Measurements from ENCODE around the gene GIPC1. TPM values are rescaled to one million over a fixed set of nuclear protein-coding genes. Genes with fewer than 3 reads are reported as not detected.

GIPC1 gene
- total RNA-seq, 1 experiment from 2014 or later = 98.7 TPM

- no peak overlapping the region for H3K27ac Mint-ChIP-seq (ENCODE audit: unreplicated experiment)
- ChIA-PET POLR2A (no interaction called here), CTCF (no interaction called here)
- H3K4me3 ChIP-seq (ENCODE audit: low read depth, low read length) = no peak overlapping the region
- BruUV-seq (replicated peaks) = no TSS peak
- peaks cover 6% of the 10 kb centered on the region for H3K36me3 ChIP-seq (ENCODE audit: control insufficient read depth, insufficient read depth, low read length)
- no peaks in the 10 kb centered on the region for H3K4me1 Mint-ChIP-seq (ENCODE audit: low read depth, unreplicated experiment)
- TF ChIP-seq, protein P1, sequence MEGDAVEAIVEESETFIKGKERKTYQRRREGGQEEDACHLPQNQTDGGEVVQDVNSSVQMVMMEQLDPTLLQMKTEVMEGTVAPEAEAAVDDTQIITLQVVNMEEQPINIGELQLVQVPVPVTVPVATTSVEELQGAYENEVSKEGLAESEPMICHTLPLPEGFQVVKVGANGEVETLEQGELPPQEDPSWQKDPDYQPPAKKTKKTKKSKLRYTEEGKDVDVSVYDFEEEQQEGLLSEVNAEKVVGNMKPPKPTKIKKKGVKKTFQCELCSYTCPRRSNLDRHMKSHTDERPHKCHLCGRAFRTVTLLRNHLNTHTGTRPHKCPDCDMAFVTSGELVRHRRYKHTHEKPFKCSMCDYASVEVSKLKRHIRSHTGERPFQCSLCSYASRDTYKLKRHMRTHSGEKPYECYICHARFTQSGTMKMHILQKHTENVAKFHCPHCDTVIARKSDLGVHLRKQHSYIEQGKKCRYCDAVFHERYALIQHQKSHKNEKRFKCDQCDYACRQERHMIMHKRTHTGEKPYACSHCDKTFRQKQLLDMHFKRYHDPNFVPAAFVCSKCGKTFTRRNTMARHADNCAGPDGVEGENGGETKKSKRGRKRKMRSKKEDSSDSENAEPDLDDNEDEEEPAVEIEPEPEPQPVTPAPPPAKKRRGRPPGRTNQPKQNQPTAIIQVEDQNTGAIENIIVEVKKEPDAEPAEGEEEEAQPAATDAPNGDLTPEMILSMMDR (IDR thresholded peaks at IDR 0.05; ENCODE audit: insufficient read depth in 1 of 2, low read depth in 1 of 2, low read length in 1 of 2, severe bottlenecking in 1 of 2, unreplicated experiment in 1 of 2) = no peak
- no peak overlapping the region for H3K4me3 Mint-ChIP-seq (ENCODE audit: unreplicated experiment)
- no peak for DNase-seq
- intact Hi-C loops (cut with micrococcal nuclease; ENCODE audit: unreplicated experiment) = no loop called here
- H3K9me3 ChIP-seq = no peaks in the 10 kb centered on the region
- H3K27me3 Mint-ChIP-seq (ENCODE audit: insufficient read depth, unreplicated experiment) = no peaks in the 10 kb centered on the region
- H3K27me3 ChIP-seq (replicated peaks; ENCODE audit: control insufficient read depth, insufficient read depth, low read length) = no peaks in the 10 kb centered on the region
- no peaks in the 10 kb centered on the region for H3K9me3 Mint-ChIP-seq (ENCODE audit: unreplicated experiment)
- H3K4me1 ChIP-seq = no peaks in the 10 kb centered on the region
- H3K36me3 Mint-ChIP-seq (ENCODE audit: insufficient read depth, unreplicated experiment) = peaks cover 39% of the 10 kb centered on the region
Measured at GRCh38 chr19:14441041-14441938, 54.6 kb downstream of the GIPC1 start.

GRCh38 chr19:14440049-14440448 lies 55.9 kb downstream of the GIPC1 start:
- CTCF ChIA-PET = interaction anchor here (1.3 kb wide), 1 partner anchor 32 kb away, joined by 3 read pairs; no protein-coding TSS in a partner anchor

DNA sequence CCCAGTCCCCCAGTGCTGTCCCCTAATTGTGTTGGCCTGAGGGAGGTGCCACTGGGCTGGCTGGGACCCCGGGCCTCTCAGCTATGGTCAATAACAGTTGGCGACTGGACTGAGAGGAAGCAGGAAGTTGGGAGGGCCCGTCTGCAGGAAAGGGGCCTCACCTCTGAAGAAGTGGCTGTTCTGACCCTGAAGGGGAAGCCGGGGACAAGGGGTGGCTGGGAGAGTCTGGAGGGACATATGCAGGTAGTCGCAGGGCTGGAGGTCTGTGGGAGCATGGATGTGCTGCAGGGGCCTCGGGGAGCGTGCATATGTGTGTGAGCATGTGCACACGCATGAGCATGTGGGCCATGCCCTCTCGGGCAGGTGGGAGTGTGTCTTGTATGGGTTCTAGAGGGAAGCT lies 56.9 kb downstream of the GIPC1 start:
- Histone ChIP-seq H3K4me3 (ENCODE audit: low read depth, low read length) (no peak overlapping the region), H3K36me3 (ENCODE audit: control insufficient read depth, insufficient read depth, low read length) (peaks cover 4% of the 10 kb centered on the region), H3K9me3 (no peaks in the 10 kb centered on the region), H3K27me3 (replicated peaks; ENCODE audit: control insufficient read depth, insufficient read depth, low read length) (no peaks in the 10 kb centered on the region), H3K4me1 (peaks cover 12% of the 10 kb centered on the region)
- BruUV-seq (replicated peaks) = no TSS peak
- Mint-ChIP-seq H3K9me3 (ENCODE audit: unreplicated experiment) (no peaks in the 10 kb centered on the region), H3K4me1 (ENCODE audit: low read depth, unreplicated experiment) (peaks cover 9% of the 10 kb centered on the region), H3K36me3 (ENCODE audit: insufficient read depth, unreplicated experiment) (peaks cover 28% of the 10 kb centered on the region), H3K27ac (ENCODE audit: unreplicated experiment) (no peak overlapping the region), H3K4me3 (ENCODE audit: unreplicated experiment) (no peak overlapping the region), H3K27me3 (ENCODE audit: insufficient read depth, unreplicated experiment) (no peaks in the 10 kb centered on the region)
- intact Hi-C loops (cut with micrococcal nuclease; ENCODE audit: unreplicated experiment) = no loop called here
- TF ChIP-seq, protein P1 (IDR thresholded peaks at IDR 0.05; ENCODE audit: insufficient read depth in 1 of 2, low read depth in 1 of 2, low read length in 1 of 2, severe bottlenecking in 1 of 2, unreplicated experiment in 1 of 2) = no peak
- ChIA-PET POLR2A (no interaction called here), CTCF (interaction anchor here (1.3 kb wide), 1 partner anchor 33 kb away, joined by 3 read pairs; no protein-coding TSS in a partner anchor)
- no peak for DNase-seq

More at GRCh38 chr19:14440049-14440448, 55.9 kb downstream of the GIPC1 start:
- peaks cover 37% of the 10 kb centered on the region for H3K36me3 Mint-ChIP-seq (ENCODE audit: insufficient read depth, unreplicated experiment)
- POLR2A ChIA-PET = no interaction called here
- no peaks in the 10 kb centered on the region for H3K9me3 Mint-ChIP-seq (ENCODE audit: unreplicated experiment)
- Histone ChIP-seq H3K27me3 (replicated peaks; ENCODE audit: control insufficient read depth, insufficient read depth, low read length) (no peaks in the 10 kb centered on the region), H3K4me3 (ENCODE audit: low read depth, low read length) (no peak overlapping the region), H3K9me3 (no peaks in the 10 kb centered on the region), H3K36me3 (ENCODE audit: control insufficient read depth, insufficient read depth, low read length) (peaks cover 6% of the 10 kb centered on the region), H3K4me1 (peaks cover 2% of the 10 kb centered on the region)
- BruUV-seq (replicated peaks) = no TSS peak
- H3K27ac Mint-ChIP-seq (ENCODE audit: unreplicated experiment) = no peak overlapping the region
- intact Hi-C loops (cut with micrococcal nuclease; ENCODE audit: unreplicated experiment) = no loop called here
- no peak overlapping the region for H3K4me3 Mint-ChIP-seq (ENCODE audit: unreplicated experiment)
- TF ChIP-seq, protein P1 (IDR thresholded peaks at IDR 0.05; ENCODE audit: insufficient read depth in 1 of 2, low read depth in 1 of 2, low read length in 1 of 2, severe bottlenecking in 1 of 2, unreplicated experiment in 1 of 2) = no peak
- H3K27me3 Mint-ChIP-seq (ENCODE audit: insufficient read depth, unreplicated experiment) = no peaks in the 10 kb centered on the region
- peaks cover 3% of the 10 kb centered on the region for H3K4me1 Mint-ChIP-seq (ENCODE audit: low read depth, unreplicated experiment)
- no peak for DNase-seq

Data from Caco-2 (cell line).